Breast epithelium (tissue), 4 donors: Measurements from ENCODE around the gene MGST3. TPM values are rescaled to one million over a fixed set of nuclear protein-coding genes. Genes with fewer than 3 reads are reported as not detected.
"Not testable (repeated sequence)": the region's sequence is repeated elsewhere in the genome, so short reads cannot be mapped to it uniquely, and the experiment has no call there.

Experiments
- DNase-seq, 2 donors: peaks; one replicate each; pipeline ENCODE4 v3.0.0-alpha.2; 2019; ENCODE audit warnings: low spot score in 2 of 2
- H3K27ac ChIP-seq, 2 donors: fragments of 200-600 bp; sonication (generic) in 1 of 2; one replicate each; pipeline ENCODE4 v1.5.1; 2016 to 2019; ENCODE audit warnings: mild to moderate bottlenecking in 1 of 2
- H3K27me3 ChIP-seq, 2 donors: fragments of 200-600 bp; sonication (generic) in 1 of 2; one replicate each; pipeline versions ENCODE4 v1.5.1 to v1.6.0; 2017 to 2019; ENCODE audit warnings: control low read depth in 1 of 2, mild to moderate bottlenecking in 1 of 2
- H3K36me3 ChIP-seq: fragments of 200-600 bp; one replicate; pipeline ENCODE4 v1.5.1; 2019
- H3K4me1 ChIP-seq, 2 donors: fragments of 200-600 bp; sonication (generic); one replicate each; pipeline ENCODE4 v1.5.1; 2016 to 2019; ENCODE audit warnings: control low read depth in 1 of 2
- H3K4me3 ChIP-seq, 3 donors: fragments of 200-600 bp; sonication (generic); 1 replicate in 2 of 3; 2 replicates in 1 of 3; pipeline ENCODE4 v1.5.1; 2016 to 2019; ENCODE audit warnings: mild to moderate bottlenecking in 3 of 3, moderate library complexity in 2 of 3
- H3K9me3 ChIP-seq, 2 donors: fragments of 200-600 bp; sonication (generic) in 1 of 2; one replicate each; pipeline ENCODE4 v1.5.1; 2016 to 2019; ENCODE audit warnings: control low read depth in 1 of 2
- POLR2A ChIP-seq: fragments of 450-650 bp; IDR thresholded peaks from one replicate; pipeline ENCODE4 v1.6.1; 2016; ENCODE audit warnings: antibody characterized with exemption, mild to moderate bottlenecking, moderate library complexity
- POLR2AphosphoS5 ChIP-seq, 3 donors: sonication (generic); formaldehyde crosslinking; IDR thresholded peaks; one replicate each; pipeline ENCODE4 v1.6.1; 2017; ENCODE audit warnings: antibody characterized with exemption in 3 of 3
- intact Hi-C: fragments of 100-400 bp; cut with DNase I; formaldehyde crosslinking; loops from one replicate; pipeline ENCODE4 v1.15.1; 2023; ENCODE audit warnings: low total_unique reads
- total RNA-seq, 3 donors: library from RNA; depleted of rRNA; stranded (reverse); fragments of >200 nt; gene quantifications; one replicate each; pipeline ENCODE4 v1.1.0, GENCODE V29; 2016
- TF ChIP-seq, protein P1 (sequence below), 3 donors: fragments of 450-650 bp; IDR thresholded peaks; one replicate each; pipeline ENCODE4 v1.5.1; 2016 to 2017; ENCODE audit warnings: antibody characterized with exemption in 3 of 3, mild to moderate bottlenecking in 3 of 3, moderate library complexity in 3 of 3

Gene MGST3
- total RNA-seq, 3 donors from 2014 or later: 140 to 318 (median 251) TPM

DNA sequence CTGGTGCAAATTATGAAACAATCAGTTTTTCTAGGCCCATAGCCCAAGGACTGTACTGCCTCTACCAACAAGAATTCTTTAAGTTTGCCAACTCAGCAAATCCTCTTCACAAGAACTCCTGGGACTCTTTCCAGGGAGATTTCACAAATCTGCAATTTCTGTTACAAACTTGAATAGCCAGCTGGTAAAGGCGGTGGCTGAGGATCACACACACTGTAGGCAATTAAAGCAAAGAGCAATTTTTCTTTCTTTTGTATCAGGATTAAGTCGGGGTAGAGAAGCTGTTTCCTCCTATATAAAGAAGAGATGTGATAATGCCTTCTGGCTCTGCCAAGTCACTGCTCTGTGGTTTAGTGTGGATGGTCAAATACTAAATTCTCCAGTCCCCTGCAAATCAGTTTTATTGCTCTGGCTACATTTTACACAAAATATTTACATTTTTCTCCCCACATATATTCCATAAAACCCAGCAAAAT, 65.6 kb downstream of the MGST3 start:
- Histone ChIP-seq H3K9me3 (no peaks in the 10 kb centered on the region), H3K27ac (peak overlapping the region; percentile 53 to 55), H3K4me1 (peaks cover 0 to 13% of the 10 kb centered on the region in 2 donors), H3K27me3 (no peaks in the 10 kb centered on the region), H3K36me3 (no peaks in the 10 kb centered on the region), H3K4me3 (peak overlapping the region in 2 of 3 donors; percentile 69 to 77)
- DNase-seq: no peak
- TF ChIP-seq POLR2AphosphoS5 (IDR thresholded peaks at IDR 0.05) (no peak), POLR2A (no peak)
- TF ChIP-seq, protein P1, sequence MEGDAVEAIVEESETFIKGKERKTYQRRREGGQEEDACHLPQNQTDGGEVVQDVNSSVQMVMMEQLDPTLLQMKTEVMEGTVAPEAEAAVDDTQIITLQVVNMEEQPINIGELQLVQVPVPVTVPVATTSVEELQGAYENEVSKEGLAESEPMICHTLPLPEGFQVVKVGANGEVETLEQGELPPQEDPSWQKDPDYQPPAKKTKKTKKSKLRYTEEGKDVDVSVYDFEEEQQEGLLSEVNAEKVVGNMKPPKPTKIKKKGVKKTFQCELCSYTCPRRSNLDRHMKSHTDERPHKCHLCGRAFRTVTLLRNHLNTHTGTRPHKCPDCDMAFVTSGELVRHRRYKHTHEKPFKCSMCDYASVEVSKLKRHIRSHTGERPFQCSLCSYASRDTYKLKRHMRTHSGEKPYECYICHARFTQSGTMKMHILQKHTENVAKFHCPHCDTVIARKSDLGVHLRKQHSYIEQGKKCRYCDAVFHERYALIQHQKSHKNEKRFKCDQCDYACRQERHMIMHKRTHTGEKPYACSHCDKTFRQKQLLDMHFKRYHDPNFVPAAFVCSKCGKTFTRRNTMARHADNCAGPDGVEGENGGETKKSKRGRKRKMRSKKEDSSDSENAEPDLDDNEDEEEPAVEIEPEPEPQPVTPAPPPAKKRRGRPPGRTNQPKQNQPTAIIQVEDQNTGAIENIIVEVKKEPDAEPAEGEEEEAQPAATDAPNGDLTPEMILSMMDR (IDR thresholded peaks at IDR 0.05): no peak
- intact Hi-C loops: no loop called here

DNA sequence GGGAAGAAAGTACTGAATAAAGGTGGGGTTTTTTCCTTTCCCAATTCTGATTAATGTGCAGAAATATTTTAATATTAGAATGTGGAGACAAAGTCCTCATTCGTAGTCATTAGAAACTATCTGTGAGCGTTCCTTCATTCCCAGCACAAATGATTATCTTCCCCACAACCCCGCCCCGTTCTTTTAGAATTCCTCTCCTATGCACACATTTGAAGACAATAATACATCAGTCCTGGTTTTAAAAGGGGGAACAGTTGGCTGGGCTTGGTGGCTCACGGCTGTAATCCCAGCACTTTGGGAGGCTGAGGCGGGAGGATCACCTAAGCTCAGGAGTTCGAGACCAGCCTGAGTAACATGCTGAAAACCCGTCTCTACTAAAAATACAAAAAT, 66.5 kb downstream of the MGST3 start:
- no peak for DNase-seq
- intact Hi-C loops: no loop called here
- H3K27me3 ChIP-seq: no peaks in the 10 kb centered on the region

DNA sequence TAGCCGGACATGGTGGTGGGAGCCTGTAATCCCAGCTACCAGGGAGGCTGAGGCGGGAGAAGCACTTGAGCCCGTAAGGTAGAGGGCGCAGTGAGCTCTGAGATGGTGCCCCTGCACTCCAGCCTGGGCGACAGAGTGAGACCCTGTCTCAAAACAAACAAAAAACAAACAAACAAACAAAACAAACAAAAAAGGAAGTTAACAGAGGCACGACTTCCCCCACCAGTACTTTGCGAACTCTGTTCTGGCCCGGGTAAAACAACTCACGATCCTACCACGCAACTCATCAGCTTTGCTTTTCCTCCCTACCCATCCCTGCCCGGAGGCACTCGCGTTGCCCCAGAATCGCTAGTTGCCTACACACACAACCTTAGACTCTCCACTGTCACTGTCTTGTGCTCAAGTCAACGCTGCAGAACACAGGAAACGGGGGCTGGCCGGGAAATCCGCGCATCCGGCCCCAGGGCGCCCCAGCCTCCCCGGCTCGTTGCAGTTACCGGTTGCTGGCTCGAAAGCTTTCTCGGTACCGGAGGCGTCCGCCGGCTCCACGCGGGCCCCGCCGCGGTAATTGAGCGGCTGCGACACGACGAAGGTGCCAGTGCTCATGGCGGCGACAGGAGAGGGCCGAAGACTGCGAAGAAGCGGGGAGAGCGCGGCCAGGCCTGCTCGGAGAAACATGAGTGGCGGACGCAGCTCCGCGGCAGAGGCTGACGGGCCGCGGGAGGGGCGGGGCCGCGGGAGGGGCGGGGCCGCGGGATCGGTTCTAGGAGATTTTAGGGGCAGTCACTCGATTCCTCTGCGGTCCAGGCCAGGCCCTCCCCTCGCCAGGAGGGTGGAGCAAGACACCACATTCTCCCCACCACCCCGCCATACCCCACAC, 67.1 kb downstream of the MGST3 start, which contains the start of gene ALDH9A1:
Gene ALDH9A1, minus strand, starts transcription at position 682 of the 880 bp plus-strand sequence. Its CDS starts 4 bp downstream, at position 678.
- intact Hi-C loops: no loop called here
- no peaks in the 10 kb centered on the region for H3K27me3 ChIP-seq

More for the DNA sequence above, 66.5 kb downstream of the MGST3 start:
- Histone ChIP-seq H3K9me3 (no peaks in the 10 kb centered on the region), H3K4me1 (peaks cover 0 to 13% of the 10 kb centered on the region in 2 donors), H3K36me3 (no peaks in the 10 kb centered on the region), H3K4me3 (peak overlapping the region; percentile 68 to 77 (median 69)), H3K27ac (peak overlapping the region; percentile 88 to 94)
- no peak for TF ChIP-seq POLR2A
- TF ChIP-seq, protein P1 (IDR thresholded peaks at IDR 0.05): no peak
- no peak for TF ChIP-seq POLR2AphosphoS5 (IDR thresholded peaks at IDR 0.05)

DNA sequence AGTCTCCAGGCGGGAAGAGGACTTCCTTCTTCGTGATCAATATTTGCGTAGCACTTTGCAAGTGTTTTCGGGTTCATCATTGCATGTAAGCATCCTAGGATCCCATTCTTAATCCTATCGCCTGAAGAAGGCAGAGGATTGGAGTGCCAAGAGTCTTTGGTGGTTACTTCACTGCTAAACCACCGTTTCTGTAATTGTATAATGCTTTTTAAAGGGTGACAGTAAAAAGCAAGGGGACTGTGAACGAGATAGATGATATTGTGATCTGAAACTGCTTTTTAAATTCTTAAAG, 67.7 kb downstream of the MGST3 start:
- Histone ChIP-seq H3K9me3 (no peaks in the 10 kb centered on the region), H3K4me1 (peaks cover 0 to 13% of the 10 kb centered on the region in 2 donors), H3K27me3 (no peaks in the 10 kb centered on the region), H3K27ac (peak overlapping the region; percentile 88 to 94), H3K4me3 (peak overlapping the region; percentile 68 to 77 (median 69)), H3K36me3 (no peaks in the 10 kb centered on the region)
- intact Hi-C loops: no loop called here
- TF ChIP-seq, protein P1 (IDR thresholded peaks at IDR 0.05): no peak
- TF ChIP-seq POLR2AphosphoS5 (IDR thresholded peaks at IDR 0.05) (no peak), POLR2A (no peak)
- DNase-seq: no peak

More for the DNA sequence above, 67.1 kb downstream of the MGST3 start, which contains the start of gene ALDH9A1:
- peaks cover 0 to 13% of the 10 kb centered on the region in 2 donors for H3K4me1 ChIP-seq
- TF ChIP-seq, protein P1 (IDR thresholded peaks at IDR 0.05): peak in 1 of 3 donors; percentile 11
- TF ChIP-seq POLR2A (peak; percentile 59), POLR2AphosphoS5 (IDR thresholded peaks at IDR 0.05) (peak; percentile 58 to 84 (median 76))
- H3K4me3 ChIP-seq: peak within 1 kb of the TSS; percentile 68 to 77 (median 69)
- DNase-seq: peak; percentile 83 to 84
- H3K27ac ChIP-seq: peak within 1 kb of the TSS; percentile 88 to 94
- H3K36me3 ChIP-seq: no peaks in the 10 kb centered on the region
- no peaks in the 10 kb centered on the region for H3K9me3 ChIP-seq

DNA sequence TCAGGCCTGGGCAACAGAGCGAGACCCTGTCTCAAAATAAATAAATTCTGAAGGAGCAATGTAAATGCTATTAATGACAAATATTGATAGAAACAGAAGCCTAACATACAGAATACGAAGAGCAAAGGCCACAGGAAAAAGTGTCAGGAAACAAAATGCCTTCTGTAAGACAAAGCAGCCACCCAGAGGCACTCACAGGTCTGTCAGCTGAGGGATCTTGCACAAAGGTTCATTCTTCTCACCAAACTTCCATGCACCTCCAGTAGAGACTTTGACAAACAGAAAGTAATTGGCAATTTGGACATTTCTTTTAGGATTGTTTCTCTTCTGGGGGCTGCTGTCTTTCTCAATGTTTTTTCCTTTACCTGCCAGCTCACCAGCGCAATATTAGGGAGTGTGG, 68.5 kb downstream of the MGST3 start:
- Histone ChIP-seq H3K4me3 (no peak overlapping the region), H3K4me1 (peaks cover 0 to 13% of the 10 kb centered on the region in 2 donors), H3K36me3 (no peaks in the 10 kb centered on the region), H3K9me3 (no peaks in the 10 kb centered on the region), H3K27me3 (no peaks in the 10 kb centered on the region), H3K27ac (no peak overlapping the region)
- no peak for DNase-seq
- TF ChIP-seq POLR2A (no peak), POLR2AphosphoS5 (IDR thresholded peaks at IDR 0.05) (no peak)
- TF ChIP-seq, protein P1 (IDR thresholded peaks at IDR 0.05): no peak
- intact Hi-C loops: no loop called here

DNA sequence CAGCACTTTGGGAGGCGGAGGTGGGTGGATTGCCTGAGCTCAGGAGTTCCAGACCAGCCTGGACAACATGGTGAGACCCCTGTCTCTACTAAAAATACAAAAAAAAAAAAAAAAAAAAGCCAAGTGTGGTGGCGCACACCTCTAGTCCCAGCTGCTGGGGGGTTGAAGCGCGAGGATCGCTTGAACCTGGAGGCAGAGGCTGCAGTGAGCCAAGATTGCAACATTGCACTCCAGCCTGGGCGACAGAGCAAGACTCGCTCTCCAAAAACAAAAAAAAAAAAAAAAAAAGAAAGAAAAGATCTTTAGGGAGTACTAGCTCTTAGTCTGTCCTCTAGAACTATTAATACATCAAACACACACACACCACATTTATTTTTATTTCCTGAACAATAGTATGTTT, 70.9 kb downstream of the MGST3 start:
- intact Hi-C loops, H3K27me3 ChIP-seq, H3K36me3 ChIP-seq, H3K27ac ChIP-seq, DNase-seq, H3K9me3 ChIP-seq, H3K4me1 ChIP-seq, H3K4me3 ChIP-seq: not testable (repeated sequence)
